Brain pericyte (primary cell): Measurements from ENCODE around the gene BHLHE40.
A peak's percentile ranks its signal among the peaks of the same experiment; 100 is the strongest.

Experiments
- DNase-seq: peaks from one replicate; pipeline ENCODE4 v3.0.0-alpha.2; 2012; ENCODE audit warnings: low read depth, low spot score

BHLHE40 gene

GRCh38 chr3:5019411-5020241 is 40.4 kb downstream of the BHLHE40 start:
- no peak for DNase-seq

GRCh38 chr3:5020242-5020722 is 41.0 kb downstream of the BHLHE40 start:
- DNase-seq, result no peak

- DNase-seq, result no peak
These were observed 42.2 kb downstream of the BHLHE40 start for GRCh38 chr3:5021116-5022092.

GRCh38 chr3:5022187-5022965 is 43.1 kb downstream of the BHLHE40 start:
- no peak for DNase-seq

- DNase-seq, result peak; percentile 98
These were observed 43.9 kb downstream of the BHLHE40 start for GRCh38 chr3:5022966-5023776.

GRCh38 chr3:5023777-5024346 is 44.6 kb downstream of the BHLHE40 start:
- DNase-seq, result no peak

- no peak for DNase-seq
These were observed 46.8 kb downstream of the BHLHE40 start for GRCh38 chr3:5026046-5026362.

- no peak for DNase-seq
These were observed 50.5 kb downstream of the BHLHE40 start for GRCh38 chr3:5029715-5030114.

- no peak for DNase-seq
These were observed 50.9 kb downstream of the BHLHE40 start for GRCh38 chr3:5030152-5030551.

GRCh38 chr3:5032844-5033243 is 53.6 kb downstream of the BHLHE40 start:
- no peak for DNase-seq
